IPS-NIHi7 (cell line): ENCODE results near the gene BAHCC1.
A peak's percentile ranks its signal among the peaks of the same experiment; 100 is the strongest.

Source experiments
- DNase-seq: peaks from one replicate; pipeline ENCODE4 v3.0.0; 2012; ENCODE audit warnings: mixed read lengths; ENCODE audit errors: extremely low spot score

Gene BAHCC1

DNA sequence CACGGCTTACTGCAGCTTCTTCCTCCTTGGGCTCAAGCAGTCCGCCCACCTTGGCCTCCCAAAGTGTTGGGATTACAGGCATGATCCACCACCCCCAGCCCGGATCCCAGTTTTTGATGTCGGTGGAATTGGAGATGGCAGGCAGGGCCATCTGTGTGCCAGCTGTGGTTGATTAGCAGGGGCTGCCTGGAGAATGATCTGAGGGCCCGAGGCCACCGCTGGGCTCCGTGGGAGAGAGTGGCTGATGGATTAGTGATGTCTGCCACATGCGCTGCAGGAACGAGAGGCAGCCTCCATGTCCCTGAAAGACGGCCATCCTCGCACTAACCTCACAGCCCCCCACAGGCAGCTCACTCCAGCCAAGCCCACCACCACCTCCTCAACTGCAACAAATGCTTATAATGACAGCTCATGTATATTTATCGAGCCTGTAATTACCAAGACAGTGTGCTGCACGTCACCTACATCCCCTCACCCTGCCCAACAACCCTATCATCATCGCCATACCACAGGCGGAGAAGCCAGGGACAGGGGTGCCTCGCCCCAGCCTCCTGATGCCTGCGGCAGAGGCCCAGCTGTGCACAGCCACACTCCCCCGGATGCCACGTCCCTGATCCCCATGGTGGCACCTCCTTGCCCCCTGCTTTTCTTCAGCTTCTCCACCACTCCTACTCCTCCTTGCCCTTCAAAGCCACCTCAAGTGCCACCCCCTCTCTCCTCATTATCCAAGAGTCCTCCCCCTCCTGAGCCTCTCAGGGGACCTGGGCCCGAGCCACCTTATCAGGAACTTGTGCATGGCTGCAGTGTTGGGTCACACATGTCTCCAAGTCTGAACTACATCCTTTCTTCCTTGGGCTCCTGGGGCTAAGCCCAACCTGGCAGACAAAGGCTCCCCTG is 84.2 kb downstream of the BAHCC1 start:
- DNase-seq = no peak

- no peak for DNase-seq
Observed at GRCh38 chr17:81480140-81481072, 85.1 kb downstream of the BAHCC1 start.

- peak; percentile 96 for DNase-seq
Observed at GRCh38 chr17:81481073-81481799, 86.0 kb downstream of the BAHCC1 start.

DNA sequence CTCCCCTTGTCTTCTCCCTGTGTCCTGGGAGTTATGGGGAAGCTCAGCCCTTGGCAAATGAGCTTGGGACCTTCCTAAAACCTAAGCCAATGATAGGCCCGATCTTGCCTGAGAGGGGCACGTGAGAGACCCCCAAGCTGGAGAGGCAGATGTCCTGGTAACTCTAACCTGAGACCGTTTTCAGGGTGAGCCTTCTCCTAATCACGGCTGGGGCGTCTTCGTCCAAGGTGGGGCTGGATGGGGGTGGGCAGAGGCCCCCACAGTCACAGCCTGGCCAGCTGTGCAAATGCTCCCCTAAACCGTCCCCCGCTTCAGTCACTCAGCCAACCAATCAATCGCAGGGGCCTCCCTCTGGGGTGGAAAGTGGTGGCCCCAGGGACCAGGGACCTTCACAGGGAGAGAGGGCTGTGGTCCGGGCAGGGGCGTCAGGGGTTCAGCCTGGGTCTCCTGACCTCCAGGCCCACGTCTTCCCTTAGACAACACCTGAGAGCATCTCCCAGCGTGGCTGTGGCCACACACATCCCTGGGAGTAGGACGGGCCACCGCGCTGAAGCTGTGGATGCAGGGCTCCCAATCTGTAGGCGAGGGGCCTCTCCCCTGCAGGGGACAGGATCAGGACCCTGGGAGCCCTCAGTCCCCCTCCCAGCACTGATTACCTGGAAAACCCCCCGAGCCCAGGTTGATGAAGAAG is 86.7 kb downstream of the BAHCC1 start:
- DNase-seq = no peak

- no peak for DNase-seq
Observed at GRCh38 chr17:81482673-81483072, 87.4 kb downstream of the BAHCC1 start.

DNA sequence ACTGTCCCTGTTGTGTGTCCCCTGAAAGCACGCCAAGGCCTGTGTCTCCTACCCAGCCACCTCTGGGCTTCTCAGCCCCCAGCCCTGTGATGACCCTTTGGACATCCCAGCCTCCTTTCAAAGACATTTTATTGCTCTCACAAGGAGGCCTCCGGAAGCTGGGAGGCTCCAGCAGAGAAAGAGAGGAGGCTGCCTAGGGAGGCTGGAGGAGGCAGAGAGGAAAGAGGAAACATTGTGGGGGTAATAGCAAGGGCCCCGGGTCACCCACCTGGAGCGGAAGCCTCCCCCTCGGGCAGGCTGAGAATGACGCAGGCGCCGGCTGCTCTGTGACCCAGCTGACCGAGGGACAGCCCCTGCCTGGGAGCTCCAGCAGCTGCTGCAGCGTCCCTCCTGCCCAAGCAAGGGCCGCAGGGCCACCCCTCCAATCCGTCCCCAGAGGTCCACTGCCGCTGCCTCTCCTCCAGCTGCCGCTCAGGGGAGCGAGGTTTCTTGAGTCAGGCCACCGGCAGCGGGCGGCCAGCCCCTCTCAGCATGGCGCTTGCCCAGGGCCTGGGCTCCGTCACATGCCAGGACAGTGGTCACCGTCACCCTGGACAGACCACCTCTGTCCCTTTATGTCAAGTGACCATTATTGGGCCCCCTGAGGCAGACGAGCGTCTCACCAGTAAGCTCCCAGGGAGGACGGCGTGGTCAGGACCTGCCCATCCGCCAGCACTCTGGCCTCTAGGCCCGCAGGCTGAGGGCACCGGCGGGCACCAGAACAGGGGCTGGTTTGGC is 88.0 kb downstream of the BAHCC1 start:
- DNase-seq = no peak

DNA sequence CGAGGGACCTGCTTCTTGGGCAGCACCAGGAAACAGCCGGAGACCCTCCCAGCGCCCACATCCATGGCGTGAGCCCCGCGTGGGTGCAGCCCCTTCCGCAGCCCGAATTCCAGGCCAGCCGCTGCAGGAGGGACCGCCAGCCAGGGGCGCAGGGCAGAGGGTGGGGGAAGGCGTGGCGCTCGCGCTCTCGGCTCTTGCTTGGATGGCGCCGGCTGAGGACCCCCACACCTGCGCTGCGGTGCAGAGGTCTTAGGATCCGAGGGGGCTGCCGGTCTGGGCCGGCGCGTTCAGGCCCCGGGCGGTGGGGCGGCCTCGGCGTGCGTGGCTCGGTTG is 88.6 kb downstream of the BAHCC1 start:
- no peak for DNase-seq

GRCh38 chr17:81484195-81484979 is 89.1 kb downstream of the BAHCC1 start:
- DNase-seq = peak; percentile 83

DNA sequence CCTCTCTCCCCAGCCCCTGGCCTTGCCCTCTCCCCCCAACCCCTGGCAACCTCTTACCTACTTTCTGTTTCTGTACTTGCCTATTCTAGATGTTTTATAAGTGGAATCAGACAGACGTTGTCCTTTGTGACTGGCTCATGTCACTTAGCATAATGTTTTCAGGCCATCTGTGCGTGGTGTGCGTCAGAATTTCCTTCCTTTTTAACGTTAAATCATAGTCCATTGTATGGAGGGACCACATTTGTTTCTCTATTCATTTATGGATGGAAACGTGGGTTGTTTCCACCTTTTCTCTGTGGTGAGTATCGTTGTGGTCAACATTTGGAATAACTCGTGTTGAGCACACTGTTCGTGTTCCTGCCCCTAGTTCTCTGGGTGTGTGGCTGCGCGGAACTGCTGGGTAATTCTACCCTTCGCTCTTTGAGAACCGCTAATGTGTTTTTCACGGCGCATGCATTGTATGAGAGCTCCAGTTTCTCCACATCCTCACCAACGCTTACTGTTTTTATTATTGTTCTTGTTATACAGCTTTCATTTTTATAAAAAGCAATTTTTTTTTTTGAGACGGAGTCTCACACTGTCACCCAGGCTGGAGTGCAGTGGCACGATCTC is 91.0 kb downstream of the BAHCC1 start:
- no peak for DNase-seq

DNA sequence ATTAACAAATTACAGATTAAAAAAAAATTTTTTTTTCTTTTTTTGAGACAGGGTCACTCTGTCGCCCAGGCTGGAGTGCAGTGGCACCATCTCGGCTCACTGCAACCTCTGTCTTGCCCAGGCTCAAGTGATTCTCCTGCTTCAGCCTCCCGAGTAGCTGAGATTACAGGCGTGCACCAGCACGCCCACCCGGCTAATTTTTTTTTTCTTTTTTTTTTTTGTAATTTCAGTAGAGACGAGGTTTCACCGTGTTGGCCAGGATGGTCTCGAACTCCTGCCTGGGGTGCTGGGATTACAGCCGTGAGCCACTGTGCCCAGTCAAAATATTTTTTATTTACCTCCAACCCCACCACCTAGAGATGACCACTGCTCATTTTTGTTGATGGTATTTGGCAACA is 91.8 kb downstream of the BAHCC1 start:
- DNase-seq = no peak

GRCh38 chr17:81487487-81488275 is 92.4 kb downstream of the BAHCC1 start:
- DNase-seq = peak; percentile 95

DNA sequence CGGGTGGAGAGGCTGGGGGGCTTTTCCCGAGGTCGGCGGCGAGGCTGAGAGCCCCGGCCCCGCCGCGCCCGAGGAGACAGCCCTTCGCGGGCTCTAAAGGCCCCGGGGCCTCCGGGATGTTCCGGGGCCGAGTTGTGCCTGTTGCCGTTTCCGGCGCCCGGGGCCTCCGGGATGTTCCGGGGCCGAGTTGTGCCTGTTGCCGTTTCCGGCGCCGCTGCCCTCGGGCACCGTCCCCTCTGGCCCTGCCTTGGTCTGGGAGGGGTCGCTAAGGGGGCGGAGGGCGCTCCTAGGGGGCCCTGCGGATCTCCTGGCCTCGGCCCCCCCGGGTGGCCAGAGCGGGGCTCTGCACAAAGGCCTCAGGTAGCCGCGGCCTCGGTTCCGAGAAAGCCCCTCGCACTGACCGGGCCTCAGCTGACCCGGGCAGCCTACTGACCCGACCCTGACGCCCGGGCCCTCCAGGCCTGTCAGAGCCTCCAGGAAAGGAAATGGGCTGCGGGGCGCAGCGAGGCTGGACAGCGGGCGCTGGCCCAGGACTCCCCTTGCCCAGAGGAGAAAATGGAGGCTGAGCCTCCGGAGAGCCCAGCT is 93.1 kb downstream of the BAHCC1 start:
- DNase-seq = no peak

DNA sequence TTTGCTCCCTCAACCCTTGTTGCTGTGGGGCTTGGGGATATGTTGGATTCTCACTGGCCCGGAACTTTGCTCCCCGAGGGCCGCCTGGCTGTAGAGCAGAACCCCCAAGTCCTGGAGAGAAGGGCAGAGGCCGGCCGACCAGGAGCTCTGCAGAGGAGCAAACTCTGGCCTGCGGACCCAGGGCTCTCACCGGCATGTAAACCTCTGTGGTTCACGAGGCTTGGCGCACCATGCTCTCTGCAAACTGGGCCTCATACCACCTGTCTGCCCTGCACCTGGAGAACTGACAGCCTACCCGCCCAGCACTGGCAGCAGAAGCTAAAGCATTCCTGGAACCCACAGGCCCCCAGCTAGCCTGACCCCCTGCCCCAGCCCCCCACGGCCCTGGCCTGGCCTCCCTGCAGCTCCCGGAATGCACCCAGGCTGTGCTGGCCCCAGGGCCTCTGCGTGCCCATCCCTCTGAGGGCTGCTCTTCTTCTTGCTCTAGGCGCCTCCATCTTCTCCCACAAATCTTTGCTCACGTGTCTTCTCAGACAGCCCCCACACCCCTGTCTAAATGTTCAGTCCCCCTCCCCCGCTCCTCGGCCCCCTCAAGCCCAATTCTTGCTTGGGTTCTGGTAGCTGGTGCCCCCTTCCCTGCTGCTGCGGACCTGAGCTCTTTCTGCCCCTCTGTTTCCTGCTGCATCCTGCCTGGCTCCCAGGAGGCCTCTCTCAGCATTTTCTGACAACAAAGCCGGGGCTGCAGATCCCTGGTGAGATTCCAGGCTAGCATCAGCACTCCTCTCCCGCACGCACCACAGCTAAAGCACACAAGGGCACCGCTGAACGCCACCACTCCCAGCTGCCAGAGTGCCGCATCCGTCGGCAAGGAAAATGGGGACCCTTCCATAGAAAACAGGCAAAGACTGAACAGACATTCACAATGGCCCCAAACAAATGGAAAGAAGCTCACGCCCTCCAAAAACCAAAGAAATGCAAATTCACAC is 94.0 kb downstream of the BAHCC1 start:
- no peak for DNase-seq

DNA sequence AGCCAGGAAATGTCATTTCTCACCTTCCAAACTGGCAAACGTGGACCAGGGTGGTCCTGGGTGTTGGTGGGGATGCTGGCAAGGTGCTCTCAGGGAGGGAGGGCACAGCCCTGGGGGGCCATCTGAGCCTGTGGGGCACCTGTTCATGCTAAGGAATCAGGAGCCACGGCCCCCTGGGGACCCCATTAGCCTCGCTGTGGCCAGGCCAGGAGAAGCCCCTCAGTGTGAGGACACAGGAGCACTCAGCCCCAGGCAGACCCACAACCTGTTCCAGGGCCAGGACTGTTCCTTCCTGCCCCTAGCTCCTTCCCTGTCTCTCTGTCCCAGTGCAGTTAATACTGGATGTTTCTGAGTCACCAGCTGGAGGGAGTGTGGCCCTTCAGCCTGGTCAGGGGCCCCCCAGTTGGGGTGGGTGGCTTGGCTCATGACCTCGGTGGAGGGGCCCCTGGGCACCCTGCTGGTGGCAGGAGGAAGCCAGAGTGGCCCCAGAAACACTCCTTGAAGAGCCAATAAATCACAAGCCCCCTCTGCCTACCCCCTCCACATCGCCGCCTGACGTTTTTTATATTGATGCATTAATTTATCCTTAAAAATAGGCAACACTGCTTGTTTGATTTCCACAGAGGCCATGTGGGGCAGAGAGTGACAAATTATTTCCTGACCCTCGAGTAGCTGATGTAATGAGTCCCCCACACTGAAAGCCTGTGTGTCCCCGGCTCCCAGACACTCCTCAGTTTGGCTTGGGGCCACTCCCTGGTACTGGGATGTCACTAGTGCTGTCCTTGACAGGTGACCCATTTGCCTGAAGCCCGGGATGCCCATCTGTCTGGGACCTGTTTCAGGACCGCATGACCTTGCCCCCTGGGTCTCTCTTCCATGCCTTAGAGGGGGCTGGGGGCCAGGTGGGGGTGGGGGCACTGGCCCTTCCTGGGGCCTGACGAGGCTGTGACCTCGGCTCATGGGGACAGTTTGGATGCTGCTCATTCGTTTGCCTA is 95.0 kb downstream of the BAHCC1 start:
- no peak for DNase-seq

DNA sequence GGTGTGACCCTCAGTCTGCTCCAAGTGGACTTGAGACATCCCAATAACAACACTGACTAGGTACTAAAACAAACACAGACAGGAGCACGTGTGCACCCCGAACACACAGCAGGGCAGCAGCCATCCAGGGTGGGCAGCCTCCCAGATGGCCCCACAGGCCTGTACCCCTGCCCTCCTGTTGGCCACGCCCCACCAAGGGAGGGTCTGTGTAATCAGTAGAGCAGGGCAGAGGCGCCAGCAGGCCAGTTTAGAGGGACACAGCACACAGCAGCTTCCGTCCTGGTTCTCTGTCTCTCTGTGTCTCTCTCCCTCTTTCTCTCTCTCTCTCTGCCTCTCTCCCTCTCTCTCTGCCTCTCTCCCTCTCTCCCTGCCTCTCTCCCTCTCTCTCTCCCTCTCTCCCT is 95.9 kb downstream of the BAHCC1 start:
- no peak for DNase-seq

GRCh38 chr17:81491761-81492160 is 96.5 kb downstream of the BAHCC1 start:
- DNase-seq = no peak
